HL-60 (cell line): ENCODE data around the gene OR1F1.

Experiments
- DNase-seq, 2 experiments: peaks; one replicate each; pipeline ENCODE4 v3.0.0-alpha.2; 2010 to 2020; ENCODE audit warnings: low read depth in 1 of 2, low spot score in 1 of 2
- H3K27ac ChIP-seq: fragments of 250-450 bp; sonication (Bioruptor Pico); replicated peaks from 2 replicates; pipeline ENCODE4 v1.5.1; 2020; ENCODE audit warnings: mild to moderate bottlenecking, moderate library complexity
- H3K27me3 ChIP-seq: fragments of 250-450 bp; sonication (Bioruptor Pico); 2 replicates; pipeline ENCODE4 v1.5.1; 2021; ENCODE audit warnings: mild to moderate bottlenecking, moderate library complexity; ENCODE audit not compliant: insufficient read depth, poor library complexity, severe bottlenecking
- H3K4me3 ChIP-seq: replicated peaks from 2 replicates; pipeline ENCODE4 v1.5.1; 2011; ENCODE audit warnings: mild to moderate bottlenecking, control low read depth, low read length; ENCODE audit not compliant: insufficient read depth
- GABPA ChIP-seq: IDR thresholded peaks from 2 replicates; pipeline ENCODE4 v1.6.1; 2012; ENCODE audit warnings: low read depth
- POLR2AphosphoS5 ChIP-seq: IDR thresholded peaks from 2 replicates; pipeline ENCODE4 v1.6.1; 2012; ENCODE audit warnings: low read depth
- SPI1 ChIP-seq: IDR thresholded peaks from 2 replicates; pipeline ENCODE4 v1.6.1; 2012; ENCODE audit warnings: low read depth, mild to moderate bottlenecking, borderline replicate concordance
- TF ChIP-seq, protein P1 (sequence below): IDR thresholded peaks from one replicate; pipeline ENCODE4 v1.5.1; 2011; ENCODE audit warnings: low read length, control low read depth, inconsistent platforms; ENCODE audit not compliant: insufficient read depth
- TF ChIP-seq, protein P2 (sequence below): IDR thresholded peaks from 2 replicates; pipeline ENCODE4 v1.6.1; 2012; ENCODE audit warnings: low read depth; ENCODE audit not compliant: insufficient replicate concordance

The OR1F1 gene

DNA sequence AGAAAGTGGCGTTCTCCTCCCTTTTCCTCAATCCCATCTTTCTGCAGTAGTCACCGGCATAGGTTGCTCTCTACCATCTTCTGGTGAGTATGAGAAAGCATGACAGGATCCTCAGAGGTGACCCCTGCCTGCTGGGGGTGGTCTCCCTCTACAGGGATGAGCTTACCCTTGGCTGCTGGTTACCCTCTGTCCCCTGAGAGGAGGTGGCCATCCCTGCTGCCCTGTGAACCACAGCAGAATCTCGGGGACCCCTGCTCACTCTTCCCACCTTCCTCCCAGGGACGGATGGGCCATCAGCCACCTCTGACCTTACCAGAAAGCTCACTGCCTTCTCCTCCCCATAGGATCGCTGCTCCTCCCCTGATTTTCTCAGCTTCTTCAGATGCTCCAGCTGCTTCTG, 60.6 kb downstream of the OR1F1 start:
- no peak for DNase-seq
- no peaks in the 10 kb centered on the region for H3K27me3 ChIP-seq
- H3K27ac ChIP-seq, result no peak overlapping the region
- no peak overlapping the region for H3K4me3 ChIP-seq
- TF ChIP-seq GABPA (no peak), SPI1 (no peak), POLR2AphosphoS5 (no peak)
- TF ChIP-seq, protein P1, sequence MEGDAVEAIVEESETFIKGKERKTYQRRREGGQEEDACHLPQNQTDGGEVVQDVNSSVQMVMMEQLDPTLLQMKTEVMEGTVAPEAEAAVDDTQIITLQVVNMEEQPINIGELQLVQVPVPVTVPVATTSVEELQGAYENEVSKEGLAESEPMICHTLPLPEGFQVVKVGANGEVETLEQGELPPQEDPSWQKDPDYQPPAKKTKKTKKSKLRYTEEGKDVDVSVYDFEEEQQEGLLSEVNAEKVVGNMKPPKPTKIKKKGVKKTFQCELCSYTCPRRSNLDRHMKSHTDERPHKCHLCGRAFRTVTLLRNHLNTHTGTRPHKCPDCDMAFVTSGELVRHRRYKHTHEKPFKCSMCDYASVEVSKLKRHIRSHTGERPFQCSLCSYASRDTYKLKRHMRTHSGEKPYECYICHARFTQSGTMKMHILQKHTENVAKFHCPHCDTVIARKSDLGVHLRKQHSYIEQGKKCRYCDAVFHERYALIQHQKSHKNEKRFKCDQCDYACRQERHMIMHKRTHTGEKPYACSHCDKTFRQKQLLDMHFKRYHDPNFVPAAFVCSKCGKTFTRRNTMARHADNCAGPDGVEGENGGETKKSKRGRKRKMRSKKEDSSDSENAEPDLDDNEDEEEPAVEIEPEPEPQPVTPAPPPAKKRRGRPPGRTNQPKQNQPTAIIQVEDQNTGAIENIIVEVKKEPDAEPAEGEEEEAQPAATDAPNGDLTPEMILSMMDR, result no peak
- TF ChIP-seq, protein P2, sequence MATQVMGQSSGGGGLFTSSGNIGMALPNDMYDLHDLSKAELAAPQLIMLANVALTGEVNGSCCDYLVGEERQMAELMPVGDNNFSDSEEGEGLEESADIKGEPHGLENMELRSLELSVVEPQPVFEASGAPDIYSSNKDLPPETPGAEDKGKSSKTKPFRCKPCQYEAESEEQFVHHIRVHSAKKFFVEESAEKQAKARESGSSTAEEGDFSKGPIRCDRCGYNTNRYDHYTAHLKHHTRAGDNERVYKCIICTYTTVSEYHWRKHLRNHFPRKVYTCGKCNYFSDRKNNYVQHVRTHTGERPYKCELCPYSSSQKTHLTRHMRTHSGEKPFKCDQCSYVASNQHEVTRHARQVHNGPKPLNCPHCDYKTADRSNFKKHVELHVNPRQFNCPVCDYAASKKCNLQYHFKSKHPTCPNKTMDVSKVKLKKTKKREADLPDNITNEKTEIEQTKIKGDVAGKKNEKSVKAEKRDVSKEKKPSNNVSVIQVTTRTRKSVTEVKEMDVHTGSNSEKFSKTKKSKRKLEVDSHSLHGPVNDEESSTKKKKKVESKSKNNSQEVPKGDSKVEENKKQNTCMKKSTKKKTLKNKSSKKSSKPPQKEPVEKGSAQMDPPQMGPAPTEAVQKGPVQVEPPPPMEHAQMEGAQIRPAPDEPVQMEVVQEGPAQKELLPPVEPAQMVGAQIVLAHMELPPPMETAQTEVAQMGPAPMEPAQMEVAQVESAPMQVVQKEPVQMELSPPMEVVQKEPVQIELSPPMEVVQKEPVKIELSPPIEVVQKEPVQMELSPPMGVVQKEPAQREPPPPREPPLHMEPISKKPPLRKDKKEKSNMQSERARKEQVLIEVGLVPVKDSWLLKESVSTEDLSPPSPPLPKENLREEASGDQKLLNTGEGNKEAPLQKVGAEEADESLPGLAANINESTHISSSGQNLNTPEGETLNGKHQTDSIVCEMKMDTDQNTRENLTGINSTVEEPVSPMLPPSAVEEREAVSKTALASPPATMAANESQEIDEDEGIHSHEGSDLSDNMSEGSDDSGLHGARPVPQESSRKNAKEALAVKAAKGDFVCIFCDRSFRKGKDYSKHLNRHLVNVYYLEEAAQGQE, result no peak

DNA sequence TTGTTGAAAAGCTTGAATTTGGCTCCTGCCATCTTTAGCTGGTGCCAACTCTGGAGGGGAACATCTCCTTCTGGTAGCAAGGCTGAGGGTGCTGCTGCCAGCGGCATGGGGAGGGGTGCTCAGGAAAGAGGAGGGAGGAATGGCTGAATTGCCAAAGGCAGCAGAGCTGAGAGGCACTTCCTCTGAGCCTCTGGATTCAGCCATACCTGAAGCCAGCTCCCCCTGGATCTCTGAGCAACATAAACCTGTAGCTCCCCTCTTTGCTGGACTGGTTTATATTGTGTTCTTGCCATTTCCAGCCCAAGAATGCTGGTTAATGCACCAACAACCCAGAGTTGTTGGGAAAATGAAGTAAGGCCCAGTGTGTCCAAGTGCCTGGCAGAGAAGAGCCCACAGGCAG, 61.0 kb downstream of the OR1F1 start:
- Histone ChIP-seq H3K4me3 (no peak overlapping the region), H3K27me3 (no peaks in the 10 kb centered on the region), H3K27ac (no peak overlapping the region)
- DNase-seq, result no peak
- TF ChIP-seq GABPA (no peak), POLR2AphosphoS5 (no peak), SPI1 (no peak)
- TF ChIP-seq, protein P2, result no peak
- TF ChIP-seq, protein P1, result no peak

DNA sequence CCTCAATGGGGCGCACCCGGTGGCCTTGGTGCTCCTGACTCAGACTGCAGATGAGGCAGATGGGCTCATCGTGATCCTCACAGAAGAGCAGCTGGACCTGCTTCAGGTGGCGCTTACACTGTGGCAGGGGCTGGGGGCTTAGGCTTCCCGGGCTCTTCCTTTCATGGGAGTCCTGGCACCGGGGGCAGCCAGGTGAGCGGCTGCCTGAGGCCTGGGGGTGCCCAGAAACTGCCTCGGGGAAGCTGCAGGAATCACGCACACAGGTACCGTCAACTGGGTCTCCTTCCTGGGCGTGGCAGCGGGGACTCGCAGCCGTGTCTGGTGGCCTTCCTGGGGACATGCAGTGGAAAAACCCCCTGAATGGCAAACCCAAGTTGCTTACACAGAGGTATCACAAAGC, 61.4 kb downstream of the OR1F1 start:
- no peaks in the 10 kb centered on the region for H3K27me3 ChIP-seq

More for the DNA sequence above, 61.4 kb downstream of the OR1F1 start:
- H3K4me3 ChIP-seq, result no peak overlapping the region
- H3K27ac ChIP-seq, result no peak overlapping the region
- no peak for DNase-seq
- no peak for TF ChIP-seq GABPA
- TF ChIP-seq, protein P1, result no peak
- no peak for TF ChIP-seq SPI1
- no peak for TF ChIP-seq POLR2AphosphoS5
- TF ChIP-seq, protein P2, result no peak
